Esophagus squamous epithelium (tissue), 4 donors: ENCODE measurements around the gene CYTH2.

ENCODE experiments used
- CTCF ChIP-seq, 6 experiments: fragments of 450-650 bp in 4 of 6; fragments of 200-600 bp in 2 of 6; sonication (generic) in 2 of 6; IDR thresholded peaks; one replicate each; pipeline ENCODE4 v1.5.1; 2016 to 2019; ENCODE audit warnings: antibody characterized with exemption in 6 of 6, mild to moderate bottlenecking in 4 of 6, moderate library complexity in 4 of 6
- POLR2A ChIP-seq, 4 donors: fragments of 450-650 bp; IDR thresholded peaks; one replicate each; pipeline ENCODE4 v1.6.1; 2017; ENCODE audit warnings: antibody characterized with exemption in 4 of 4, mild to moderate bottlenecking in 4 of 4, moderate library complexity in 3 of 4

- TF ChIP-seq CTCF (IDR thresholded peaks at IDR 0.05) (no peak), POLR2A (IDR thresholded peaks at IDR 0.05) (no peak)
These were observed 5.0 kb downstream of the CYTH2 start for GRCh38 chr19:48474084-48474592.
